ENCODE data around the gene SAMD11. TPM values are rescaled to one million over a fixed set of nuclear protein-coding genes. Genes with fewer than 3 reads are reported as not detected.
"Not testable (repeated sequence)": the region's sequence is repeated elsewhere in the genome, so short reads cannot be mapped to it uniquely, and the experiment has no call there.

Gene SAMD11
- total and polyA plus RNA-seq, 2 donors (not counting 1 experiment from before 2014, with no cell fraction given): not detected

DNA sequence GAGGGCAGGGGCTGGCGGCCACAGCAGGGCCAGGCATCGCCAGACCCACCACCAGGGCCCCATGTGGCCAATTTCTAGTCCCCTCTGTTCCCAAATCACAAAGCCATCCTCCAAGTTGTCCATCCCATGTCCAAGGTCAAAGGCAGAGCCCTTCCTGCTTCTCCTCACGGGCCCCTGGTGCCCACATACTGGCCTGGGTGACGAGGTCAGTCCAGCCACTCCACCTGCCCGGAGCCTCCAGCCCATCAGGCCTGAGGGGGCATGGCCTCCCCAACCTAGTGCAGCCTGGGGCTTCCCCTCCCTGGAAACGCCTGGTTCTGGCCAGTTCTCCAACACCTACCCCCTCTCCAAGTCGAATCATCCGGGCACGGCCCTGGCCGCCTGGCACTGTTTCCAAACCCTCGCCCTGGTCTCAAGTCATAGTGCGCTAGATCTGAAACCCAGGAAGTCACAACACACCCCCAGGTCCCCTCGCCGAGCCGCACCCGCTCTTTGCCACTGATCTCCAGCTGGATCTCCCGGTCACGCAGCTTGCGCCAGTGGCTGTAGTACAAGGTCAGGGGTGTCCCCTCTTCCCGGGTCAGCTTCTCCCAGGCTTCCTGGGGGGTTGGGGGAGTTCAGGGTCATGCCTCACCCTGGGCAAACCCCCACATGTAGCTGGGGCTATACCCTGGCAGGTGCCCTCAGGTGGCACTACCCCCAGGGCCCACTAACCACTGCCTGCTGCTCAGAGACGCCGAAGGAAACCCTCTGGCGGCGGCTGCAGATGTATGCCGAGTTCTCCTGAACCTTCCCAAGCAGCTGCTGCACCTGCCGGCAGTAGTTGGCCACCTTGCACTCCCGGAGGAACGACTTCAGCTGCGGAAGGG, 22.2 kb downstream of the SAMD11 start:
- WGBS (ENCODE audit: insufficient coverage): 96% methylated on average over 23 of the region's 29 CpGs
- Mint-ChIP-seq H3K4me1 (peaks cover 5% of the 10 kb centered on the region), H3K27ac (no peak overlapping the region), H3K4me3 (no peak overlapping the region), H3K27me3 (peaks cover 4% of the 10 kb centered on the region), H3K9me3 (ENCODE audit: insufficient read depth) (no peaks in the 10 kb centered on the region)
- ATAC-seq (ENCODE audit: low read depth): no peak
- Histone ChIP-seq H3K9ac (ENCODE audit: low read length) (no peak overlapping the region), H3K36me3 (replicated peaks in 1 of 2; ENCODE audit: control extremely low read depth in 1 of 2, control insufficient read depth in 1 of 2, extremely low read depth in 1 of 2, insufficient read depth in 2 of 2, low read length in 1 of 2) (peaks cover 0 to 54% of the 10 kb centered on the region in 2 experiments), H3K27ac (ENCODE audit: low read length in 2 of 2) (no peak overlapping the region), H4K20me1 (ENCODE audit: control insufficient read depth, insufficient read depth, low read length, poor library complexity, severe bottlenecking) (peaks cover 35% of the 10 kb centered on the region), H3K9me3 (ENCODE audit: control extremely low read depth in 1 of 3, control insufficient read depth in 2 of 3, insufficient read depth in 1 of 3, low read length in 2 of 3) (no peaks in the 10 kb centered on the region), H3K4me2 (replicated peaks; ENCODE audit: low read depth, low read length, poor library complexity, severe bottlenecking) (no peak overlapping the region), H3K4me1 (ENCODE audit: control insufficient read depth in 2 of 2, insufficient read depth in 2 of 2, low read length in 2 of 2) (peaks cover 16 to 19% of the 10 kb centered on the region in 2 donors), H2AFZ (ENCODE audit: insufficient read depth, low read depth, low read length, poor library complexity, severe bottlenecking) (no peak overlapping the region), H3K27me3 (replicated peaks in 1 of 4; ENCODE audit: control extremely low read depth in 1 of 4, control insufficient read depth in 3 of 4, insufficient read depth in 4 of 4, low read length in 3 of 4) (peaks cover 0 to 18% (median 7%) of the 10 kb centered on the region in 4 experiments), H3K79me2 (ENCODE audit: control insufficient read depth, insufficient read depth, low read length) (no peaks in the 10 kb centered on the region), H3K4me3 (ENCODE audit: control extremely low read depth in 1 of 5, extremely low read depth in 1 of 5, insufficient read depth in 1 of 5, low read depth in 2 of 5, low read length in 4 of 5) (no peak overlapping the region)
- TF ChIP-seq EZH2 (IDR thresholded peaks at IDR 0.05; ENCODE audit: borderline replicate concordance, insufficient read depth, low read depth, low read length, poor library complexity, severe bottlenecking): no peak
- TF ChIP-seq, protein P1, sequence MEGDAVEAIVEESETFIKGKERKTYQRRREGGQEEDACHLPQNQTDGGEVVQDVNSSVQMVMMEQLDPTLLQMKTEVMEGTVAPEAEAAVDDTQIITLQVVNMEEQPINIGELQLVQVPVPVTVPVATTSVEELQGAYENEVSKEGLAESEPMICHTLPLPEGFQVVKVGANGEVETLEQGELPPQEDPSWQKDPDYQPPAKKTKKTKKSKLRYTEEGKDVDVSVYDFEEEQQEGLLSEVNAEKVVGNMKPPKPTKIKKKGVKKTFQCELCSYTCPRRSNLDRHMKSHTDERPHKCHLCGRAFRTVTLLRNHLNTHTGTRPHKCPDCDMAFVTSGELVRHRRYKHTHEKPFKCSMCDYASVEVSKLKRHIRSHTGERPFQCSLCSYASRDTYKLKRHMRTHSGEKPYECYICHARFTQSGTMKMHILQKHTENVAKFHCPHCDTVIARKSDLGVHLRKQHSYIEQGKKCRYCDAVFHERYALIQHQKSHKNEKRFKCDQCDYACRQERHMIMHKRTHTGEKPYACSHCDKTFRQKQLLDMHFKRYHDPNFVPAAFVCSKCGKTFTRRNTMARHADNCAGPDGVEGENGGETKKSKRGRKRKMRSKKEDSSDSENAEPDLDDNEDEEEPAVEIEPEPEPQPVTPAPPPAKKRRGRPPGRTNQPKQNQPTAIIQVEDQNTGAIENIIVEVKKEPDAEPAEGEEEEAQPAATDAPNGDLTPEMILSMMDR (IDR thresholded peaks at IDR 0.05): no peak
- CTCF ChIA-PET: no interaction called here
- intact Hi-C loops (cut with micrococcal nuclease): no loop called here
- POLR2A ChIA-PET: no interaction called here
- no peak for DNase-seq

DNA sequence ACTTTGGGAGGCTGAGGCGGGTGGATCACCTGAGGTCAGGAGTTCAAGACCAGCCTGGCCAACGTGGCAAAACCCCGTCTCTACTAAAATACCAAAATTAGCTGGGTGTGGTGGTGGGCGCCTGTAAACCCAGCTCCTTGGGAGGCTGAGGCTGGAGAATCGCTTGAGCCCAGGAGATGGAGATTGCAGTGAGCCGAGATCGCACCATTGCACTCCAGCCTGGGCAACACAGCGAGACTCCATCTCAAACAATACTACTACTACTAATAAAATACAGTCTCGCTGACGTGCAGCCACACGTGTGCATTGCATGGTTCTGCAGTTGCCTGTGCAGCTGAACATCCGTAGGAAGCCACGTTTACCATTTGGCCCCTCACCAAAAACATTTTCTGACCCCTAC, 23.1 kb downstream of the SAMD11 start:
- H3K27me3 Mint-ChIP-seq; CTCF ChIA-PET; H3K27ac Mint-ChIP-seq; H3K9ac ChIP-seq (ENCODE audit: low read length); intact Hi-C loops (cut with micrococcal nuclease); H3K4me3 Mint-ChIP-seq; H2AFZ ChIP-seq (ENCODE audit: insufficient read depth, low read depth, low read length, poor library complexity, severe bottlenecking); ATAC-seq (ENCODE audit: low read depth); H3K9me3 ChIP-seq (ENCODE audit: control extremely low read depth in 1 of 3, control insufficient read depth in 2 of 3, insufficient read depth in 1 of 3, low read length in 2 of 3); H3K79me2 ChIP-seq (ENCODE audit: control insufficient read depth, insufficient read depth, low read length); H3K4me1 Mint-ChIP-seq; POLR2A ChIA-PET; H3K4me2 ChIP-seq (replicated peaks; ENCODE audit: low read depth, low read length, poor library complexity, severe bottlenecking); H3K4me3 ChIP-seq (ENCODE audit: control extremely low read depth in 1 of 5, extremely low read depth in 1 of 5, insufficient read depth in 1 of 5, low read depth in 2 of 5, low read length in 4 of 5); H3K27ac ChIP-seq (ENCODE audit: low read length in 2 of 2); H3K9me3 Mint-ChIP-seq (ENCODE audit: insufficient read depth); DNase-seq: not testable (repeated sequence)
- Histone ChIP-seq H4K20me1 (ENCODE audit: control insufficient read depth, insufficient read depth, low read length, poor library complexity, severe bottlenecking) (peaks cover 43% of the 10 kb centered on the region), H3K27me3 (replicated peaks in 1 of 4; ENCODE audit: control extremely low read depth in 1 of 4, control insufficient read depth in 3 of 4, insufficient read depth in 4 of 4, low read length in 3 of 4) (peaks cover 0 to 11% (median 3%) of the 10 kb centered on the region in 4 experiments), H3K36me3 (replicated peaks in 1 of 2; ENCODE audit: control extremely low read depth in 1 of 2, control insufficient read depth in 1 of 2, extremely low read depth in 1 of 2, insufficient read depth in 2 of 2, low read length in 1 of 2) (peaks cover 0 to 63% of the 10 kb centered on the region in 2 experiments), H3K4me1 (ENCODE audit: control insufficient read depth in 2 of 2, insufficient read depth in 2 of 2, low read length in 2 of 2) (peaks cover 9 to 12% of the 10 kb centered on the region in 2 donors)
- WGBS (ENCODE audit: insufficient coverage): 98% methylated on average over 9 of the region's 13 CpGs
